PC-9 (cell line): Measurements from ENCODE around the gene FST. TPM values are rescaled to one million over a fixed set of nuclear protein-coding genes. Genes with fewer than 3 reads are reported as not detected.
A peak's percentile ranks its signal among the peaks of the same experiment; 100 is the strongest.

ENCODE experiments used
- BruUV-seq: library from RNA; stranded (reverse); fragments of 400-500 nt; replicated peaks from 2 replicates; lab custom pipeline; 2021; lab: Mats Ljungman, UMichigan
- CTCF ChIA-PET: fragments of 300-600 bp; sonication (Branson Sonifier 250); formaldehyde crosslinking; loops from one replicate; lab custom pipeline; 2022; ENCODE audit warnings: antibody characterized with exemption; lab: Charles Lee
- POLR2A ChIA-PET: fragments of 300-600 bp; sonication (Branson Sonifier 250); formaldehyde crosslinking; loops from one replicate; lab custom pipeline; 2022; ENCODE audit warnings: antibody characterized with exemption; ENCODE audit not compliant: unreplicated experiment; lab: Charles Lee
- DNase-seq, 2 experiments: peaks; one replicate each; pipeline versions ENCODE4 v3.0.0 to v3.0.0-alpha.2; 2015 to 2022; ENCODE audit warnings: mixed read lengths in 1 of 2
- H2AFZ ChIP-seq: fragments of 200-600 bp; sonication (generic); 2 replicates; pipeline ENCODE4 v1.8.1; 2017; ENCODE audit warnings: antibody characterized with exemption
- H3F3A ChIP-seq: fragments of 200-600 bp; sonication (generic); 2 replicates; pipeline ENCODE4 v1.8.1; 2017; ENCODE audit warnings: antibody characterized with exemption, mild to moderate bottlenecking, low read depth; ENCODE audit not compliant: insufficient read depth
- H3K27ac ChIP-seq: fragments of 200-600 bp; sonication (generic); 2 replicates; pipeline ENCODE4 v1.6.1; 2016; ENCODE audit warnings: mixed run types
- H3K27me3 ChIP-seq: fragments of 200-600 bp; sonication (generic); 2 replicates; pipeline ENCODE4 v1.6.1; 2016; ENCODE audit warnings: low read depth, mixed run types; ENCODE audit not compliant: insufficient read depth
- H3K36me3 ChIP-seq: fragments of 200-600 bp; sonication (generic); 2 replicates; pipeline ENCODE4 v1.6.1; 2016; ENCODE audit warnings: low read depth, mixed run types
- H3K4me1 ChIP-seq: fragments of 200-600 bp; sonication (generic); replicated peaks from 2 replicates; pipeline ENCODE4 v1.6.1; 2016; ENCODE audit warnings: mixed run types; ENCODE audit not compliant: insufficient read depth
- H3K4me2 ChIP-seq: fragments of 200-600 bp; sonication (generic); 2 replicates; pipeline ENCODE4 v1.6.1; 2017; ENCODE audit warnings: mixed run types
- H3K4me3 ChIP-seq: fragments of 200-600 bp; sonication (generic); 2 replicates; pipeline ENCODE4 v1.6.1; 2016; ENCODE audit warnings: mixed run types
- H3K79me2 ChIP-seq: fragments of 200-600 bp; sonication (generic); 2 replicates; pipeline ENCODE4 v1.6.1; 2017; ENCODE audit warnings: low read depth, mixed run types
- H3K9me2 ChIP-seq: fragments of 200-600 bp; sonication (generic); 2 replicates; pipeline ENCODE4 v1.8.1; 2017; ENCODE audit warnings: mild to moderate bottlenecking; ENCODE audit not compliant: insufficient read depth
- H3K9me3 ChIP-seq: fragments of 200-600 bp; sonication (generic); 2 replicates; pipeline ENCODE4 v1.8.1; 2016; ENCODE audit warnings: low read depth; ENCODE audit not compliant: insufficient read depth
- H4K20me1 ChIP-seq: fragments of 200-600 bp; sonication (generic); 2 replicates; pipeline ENCODE4 v1.8.1; 2017; ENCODE audit not compliant: insufficient read depth
- CTCF ChIP-seq: fragments of 200-600 bp; sonication (generic); conservative IDR thresholded peaks from 2 replicates; pipeline ENCODE4 v1.6.1; 2017; ENCODE audit warnings: mixed run types, antibody characterized with exemption, mild to moderate bottlenecking, moderate library complexity
- EZH2 ChIP-seq: fragments of 200-600 bp; sonication (generic); IDR thresholded peaks from 2 replicates; pipeline ENCODE4 v1.8.0; 2017; ENCODE audit warnings: antibody characterized with exemption, low read depth
- intact Hi-C: fragments of 100-400 bp; cut with micrococcal nuclease; formaldehyde crosslinking; loops from one replicate; pipeline ENCODE4 v1.10.0; 2022; ENCODE audit not compliant: unreplicated experiment
- total RNA-seq: library from RNA; stranded (reverse); gene quantifications from 2 replicates; pipeline ENCODE4 v1.2.3, GENCODE V29; 2021

The FST gene
- total RNA-seq, 1 experiment from 2014 or later = 0.63 TPM

GRCh38 chr5:53476019-53476418 is 4.4 kb upstream of the FST start:
- no TSS peak for BruUV-seq
- POLR2A ChIA-PET = no interaction called here
- H4K20me1 ChIP-seq = no peaks in the 10 kb centered on the region
- H3K27ac ChIP-seq = no peak overlapping the region
- no peaks in the 10 kb centered on the region for H3K9me3 ChIP-seq
- H2AFZ ChIP-seq = no peak overlapping the region
- no peaks in the 10 kb centered on the region for H3K9me2 ChIP-seq
- no peaks in the 10 kb centered on the region for H3K36me3 ChIP-seq
- H3K4me3 ChIP-seq = no peak overlapping the region
- intact Hi-C loops = loop anchor here (5.0 kb wide), 3 partner anchors 39 to 304 kb away; no protein-coding TSS in a partner anchor
- CTCF ChIA-PET = interaction anchor here (0.6 kb wide), 1 partner anchor 760 kb away, joined by 3 read pairs; no protein-coding TSS in a partner anchor
- no peak overlapping the region for H3K4me2 ChIP-seq
- H3K27me3 ChIP-seq = peaks cover 10% of the 10 kb centered on the region; the same call in 1 of the 2 replicates
- H3F3A ChIP-seq = no peaks in the 10 kb centered on the region
- no peak for DNase-seq
- no peaks in the 10 kb centered on the region; the same call in 1 of the 2 replicates for H3K4me1 ChIP-seq
- H3K79me2 ChIP-seq = no peaks in the 10 kb centered on the region
- no peak for TF ChIP-seq CTCF
- TF ChIP-seq EZH2 = no peak

GRCh38 chr5:53476531-53477480 is 3.6 kb upstream of the FST start:
- Histone ChIP-seq H3F3A (no peaks in the 10 kb centered on the region), H3K9me3 (no peaks in the 10 kb centered on the region), H3K4me3 (no peak overlapping the region), H3K36me3 (no peaks in the 10 kb centered on the region), H4K20me1 (no peaks in the 10 kb centered on the region), H3K4me2 (no peak overlapping the region), H3K27ac (no peak overlapping the region), H3K9me2 (no peaks in the 10 kb centered on the region), H3K79me2 (no peaks in the 10 kb centered on the region), H3K27me3 (peaks cover 11% of the 10 kb centered on the region; the same call in 1 of the 2 replicates), H2AFZ (no peak overlapping the region), H3K4me1 (no peaks in the 10 kb centered on the region; the same call in none of the 2 replicates)
- POLR2A ChIA-PET = interaction anchor here (0.6 kb wide), 1 partner anchor 8 kb away, joined by 5 read pairs; no protein-coding TSS in a partner anchor
- TF ChIP-seq EZH2 = no peak
- no peak for TF ChIP-seq CTCF
- BruUV-seq = no TSS peak
- DNase-seq = no peak
- intact Hi-C loops = loop anchor here (5.0 kb wide), 3 partner anchors 40 to 305 kb away; no protein-coding TSS in a partner anchor
- CTCF ChIA-PET = interaction anchor here (0.5 kb wide), 1 partner anchor 1430 kb away, joined by 3 read pairs; no protein-coding TSS in a partner anchor

GRCh38 chr5:53478411-53479044 is 1.9 kb upstream of the FST start:
- Histone ChIP-seq H3K27ac (no peak overlapping the region), H2AFZ (0 out of 2 replicates have a peak overlapping the region, but pooled peaks have one; percentile 60), H3K9me2 (no peaks in the 10 kb centered on the region), H3F3A (no peaks in the 10 kb centered on the region), H3K4me3 (peak overlapping the region; percentile 41; the same call in 1 of the 2 replicates), H3K36me3 (no peaks in the 10 kb centered on the region), H3K79me2 (no peaks in the 10 kb centered on the region), H3K27me3 (peaks cover 11% of the 10 kb centered on the region; the same call in 1 of the 2 replicates), H3K9me3 (no peaks in the 10 kb centered on the region), H4K20me1 (no peaks in the 10 kb centered on the region), H3K4me2 (peak overlapping the region; percentile 91), H3K4me1 (peaks cover 3% of the 10 kb centered on the region)
- POLR2A ChIA-PET = interaction anchor here (0.6 kb wide), 1 partner anchor 100 kb away, joined by 5 read pairs; no protein-coding TSS in a partner anchor
- peak; percentile 70 for TF ChIP-seq CTCF
- no peak for TF ChIP-seq EZH2
- no TSS peak for BruUV-seq
- CTCF ChIA-PET = interaction anchor here (0.7 to 0.9 kb wide), 2 partner anchors 48 to 117 kb away, joined by 3 read pairs; no protein-coding TSS in a partner anchor
- intact Hi-C loops = loop anchor here (2.0 to 5.0 kb wide), 4 partner anchors 41 to 738 kb away; no protein-coding TSS in a partner anchor
- peak; percentile 10 to 44 for DNase-seq
